ENCODE data around the gene NPAS3.

The NPAS3 gene

DNA sequence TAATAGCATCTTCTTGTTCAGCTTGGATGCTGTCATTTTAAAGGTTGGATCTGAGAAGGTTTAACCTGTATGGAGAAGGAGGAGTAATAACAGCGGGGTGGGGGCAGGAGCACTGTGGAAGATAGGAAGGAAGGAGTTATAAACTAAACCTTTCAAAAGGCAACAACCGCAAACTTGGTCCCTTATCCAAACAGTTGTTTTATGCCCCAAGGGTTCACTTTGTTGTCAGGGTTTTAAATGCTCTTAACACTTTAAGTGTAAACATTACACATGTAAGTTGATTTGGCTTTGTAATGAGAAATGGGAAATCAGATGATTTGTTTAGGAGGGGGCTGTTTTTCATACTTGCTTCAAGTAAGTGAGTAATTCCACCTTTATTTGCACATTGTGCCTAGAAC, 3.0 kb downstream of the NPAS3 start (continued):
- TF ChIP-seq ZNF221 (tag by site-specific recombination; IDR thresholded peaks at IDR 0.05; ENCODE audit: borderline replicate concordance), result no peak
- TF ChIP-seq ZNF37A (tag by site-specific recombination; IDR thresholded peaks at IDR 0.05), result no peak

DNA sequence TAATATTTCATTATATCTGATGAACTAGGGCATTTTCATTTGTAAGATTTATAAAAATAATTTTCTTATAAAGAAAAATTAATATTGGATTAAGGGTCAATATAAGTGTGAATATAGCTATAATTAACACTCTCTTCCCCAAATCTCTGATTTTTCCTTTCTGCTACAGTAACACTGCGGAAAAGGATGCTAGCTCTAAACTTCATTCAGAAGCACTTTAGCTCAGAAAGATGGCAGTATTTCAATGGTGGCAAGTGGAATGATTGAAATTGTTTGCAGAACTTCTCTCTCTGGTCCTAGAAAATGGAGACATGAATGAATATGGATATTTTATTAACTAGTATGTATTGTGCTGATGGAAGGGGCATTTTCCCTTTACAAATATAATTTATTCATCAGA, 8.4 kb downstream of the NPAS3 start:
- CTCF ChIA-PET, result no interaction called here

DNA sequence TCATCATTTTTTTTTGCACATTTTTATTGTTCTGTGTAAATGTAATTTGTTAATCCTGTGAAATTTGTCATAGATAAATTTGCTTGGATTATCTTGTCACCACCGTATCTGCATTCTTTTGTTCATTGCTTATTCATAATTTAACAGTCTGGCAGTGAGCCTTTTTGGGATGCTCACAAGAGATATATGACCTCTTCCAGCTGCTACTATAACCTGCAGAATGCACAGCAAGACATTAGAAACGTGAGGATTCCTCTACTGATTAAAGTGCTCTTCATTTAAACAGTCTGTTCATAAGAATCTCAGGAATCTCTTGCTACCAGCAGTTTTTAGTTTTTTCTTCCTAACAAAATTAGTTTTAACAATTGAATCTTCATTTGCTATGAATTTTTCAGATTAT, 9.1 kb downstream of the NPAS3 start:
- ChIA-PET CTCF (no interaction called here), POLR2A (no interaction called here)
- Histone ChIP-seq H3K4me1 (ENCODE audit: control insufficient read depth, insufficient read depth, low read length) (peaks cover 3% of the 10 kb centered on the region), H3K36me3 (ENCODE audit: control insufficient read depth in 2 of 2, insufficient read depth in 1 of 2, low read length in 2 of 2) (no peaks in the 10 kb centered on the region; a peak in 1 of 3 replicates), H3K27ac (ENCODE audit: extremely low read depth, low read depth, low read length) (no peak overlapping the region), H3K9me3 (ENCODE audit: control insufficient read depth, insufficient read depth, low read depth, low read length) (no peaks in the 10 kb centered on the region), H3K4me3 (ENCODE audit: low read depth, low read length) (no peak overlapping the region)
- TF ChIP-seq, protein P1, sequence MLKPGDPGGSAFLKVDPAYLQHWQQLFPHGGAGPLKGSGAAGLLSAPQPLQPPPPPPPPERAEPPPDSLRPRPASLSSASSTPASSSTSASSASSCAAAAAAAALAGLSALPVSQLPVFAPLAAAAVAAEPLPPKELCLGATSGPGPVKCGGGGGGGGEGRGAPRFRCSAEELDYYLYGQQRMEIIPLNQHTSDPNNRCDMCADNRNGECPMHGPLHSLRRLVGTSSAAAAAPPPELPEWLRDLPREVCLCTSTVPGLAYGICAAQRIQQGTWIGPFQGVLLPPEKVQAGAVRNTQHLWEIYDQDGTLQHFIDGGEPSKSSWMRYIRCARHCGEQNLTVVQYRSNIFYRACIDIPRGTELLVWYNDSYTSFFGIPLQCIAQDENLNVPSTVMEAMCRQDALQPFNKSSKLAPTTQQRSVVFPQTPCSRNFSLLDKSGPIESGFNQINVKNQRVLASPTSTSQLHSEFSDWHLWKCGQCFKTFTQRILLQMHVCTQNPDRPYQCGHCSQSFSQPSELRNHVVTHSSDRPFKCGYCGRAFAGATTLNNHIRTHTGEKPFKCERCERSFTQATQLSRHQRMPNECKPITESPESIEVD (tag by site-specific recombination; IDR thresholded peaks at IDR 0.05), result peak; percentile 48; the same call in 1 of the 2 replicates
- TF ChIP-seq, protein P2, sequence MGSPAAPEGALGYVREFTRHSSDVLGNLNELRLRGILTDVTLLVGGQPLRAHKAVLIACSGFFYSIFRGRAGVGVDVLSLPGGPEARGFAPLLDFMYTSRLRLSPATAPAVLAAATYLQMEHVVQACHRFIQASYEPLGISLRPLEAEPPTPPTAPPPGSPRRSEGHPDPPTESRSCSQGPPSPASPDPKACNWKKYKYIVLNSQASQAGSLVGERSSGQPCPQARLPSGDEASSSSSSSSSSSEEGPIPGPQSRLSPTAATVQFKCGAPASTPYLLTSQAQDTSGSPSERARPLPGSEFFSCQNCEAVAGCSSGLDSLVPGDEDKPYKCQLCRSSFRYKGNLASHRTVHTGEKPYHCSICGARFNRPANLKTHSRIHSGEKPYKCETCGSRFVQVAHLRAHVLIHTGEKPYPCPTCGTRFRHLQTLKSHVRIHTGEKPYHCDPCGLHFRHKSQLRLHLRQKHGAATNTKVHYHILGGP (tag by site-specific recombination; IDR thresholded peaks at IDR 0.05), result no peak
- TF ChIP-seq OSR2 (tag by site-specific recombination; IDR thresholded peaks at IDR 0.05) (0 out of 2 replicates have a peak, but pooled peaks have one; percentile 13), ZNF311 (tag by site-specific recombination; IDR thresholded peaks at IDR 0.05; ENCODE audit: borderline replicate concordance) (no peak), FEZF1 (tag by site-specific recombination; IDR thresholded peaks at IDR 0.05) (peak; percentile 79)

More for the DNA sequence above, 8.4 kb downstream of the NPAS3 start:
- Histone ChIP-seq H3K4me3 (ENCODE audit: low read depth, low read length) (no peak overlapping the region), H3K36me3 (ENCODE audit: control insufficient read depth in 2 of 2, insufficient read depth in 1 of 2, low read length in 2 of 2) (no peaks in the 10 kb centered on the region), H3K27ac (ENCODE audit: extremely low read depth, low read depth, low read length) (no peak overlapping the region), H3K9me3 (ENCODE audit: control insufficient read depth, insufficient read depth, low read depth, low read length) (no peaks in the 10 kb centered on the region), H3K4me1 (ENCODE audit: control insufficient read depth, insufficient read depth, low read length) (peaks cover 8% of the 10 kb centered on the region)
- POLR2A ChIA-PET, result no interaction called here
- TF ChIP-seq PRDM1 (tag by site-specific recombination; IDR thresholded peaks at IDR 0.05) (no peak), ZNF335 (tag by site-specific recombination; conservative IDR thresholded peaks at IDR 0.05) (no peak)
- TF ChIP-seq, protein P3, sequence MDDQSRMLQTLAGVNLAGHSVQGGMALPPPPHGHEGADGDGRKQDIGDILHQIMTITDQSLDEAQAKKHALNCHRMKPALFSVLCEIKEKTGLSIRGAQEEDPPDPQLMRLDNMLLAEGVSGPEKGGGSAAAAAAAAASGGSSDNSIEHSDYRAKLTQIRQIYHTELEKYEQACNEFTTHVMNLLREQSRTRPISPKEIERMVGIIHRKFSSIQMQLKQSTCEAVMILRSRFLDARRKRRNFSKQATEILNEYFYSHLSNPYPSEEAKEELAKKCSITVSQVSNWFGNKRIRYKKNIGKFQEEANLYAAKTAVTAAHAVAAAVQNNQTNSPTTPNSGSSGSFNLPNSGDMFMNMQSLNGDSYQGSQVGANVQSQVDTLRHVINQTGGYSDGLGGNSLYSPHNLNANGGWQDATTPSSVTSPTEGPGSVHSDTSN (CRISPR knock-in tag; IDR thresholded peaks at IDR 0.05), result no peak

DNA sequence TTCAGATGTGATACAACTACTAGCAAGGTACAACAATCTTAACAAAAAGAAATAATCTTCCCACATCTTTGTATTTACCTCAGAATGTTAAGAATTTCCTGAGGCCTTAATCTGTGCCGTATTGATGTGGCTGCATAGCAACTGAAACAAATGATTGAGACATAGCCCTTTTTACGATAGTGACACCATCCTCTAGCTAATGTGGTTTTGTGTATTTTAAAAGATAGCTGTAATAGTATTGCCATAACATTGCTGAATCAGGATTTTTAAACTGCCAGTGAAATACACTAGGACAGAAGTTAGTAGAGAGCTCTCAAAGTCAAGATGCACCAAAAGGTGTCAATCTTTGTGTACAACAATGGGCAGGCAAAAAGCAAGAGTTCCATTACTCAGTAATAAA, 11.9 kb downstream of the NPAS3 start:
- H3K27ac ChIP-seq (ENCODE audit: extremely low read depth, low read depth, low read length), result no peak overlapping the region
- H3K4me1 ChIP-seq (ENCODE audit: control insufficient read depth, insufficient read depth, low read length), result peaks cover 3% of the 10 kb centered on the region
- CTCF ChIA-PET, result no interaction called here
- H3K4me3 ChIP-seq (ENCODE audit: low read depth, low read length), result no peak overlapping the region
- TF ChIP-seq ZNF169 (tag by site-specific recombination; IDR thresholded peaks at IDR 0.05), result no peak
- TF ChIP-seq GLI4 (tag by site-specific recombination; IDR thresholded peaks at IDR 0.05), result no peak
- no peak for TF ChIP-seq ZNF776 (tag by site-specific recombination; IDR thresholded peaks at IDR 0.05; ENCODE audit: borderline replicate concordance)
- TF ChIP-seq, protein P4, sequence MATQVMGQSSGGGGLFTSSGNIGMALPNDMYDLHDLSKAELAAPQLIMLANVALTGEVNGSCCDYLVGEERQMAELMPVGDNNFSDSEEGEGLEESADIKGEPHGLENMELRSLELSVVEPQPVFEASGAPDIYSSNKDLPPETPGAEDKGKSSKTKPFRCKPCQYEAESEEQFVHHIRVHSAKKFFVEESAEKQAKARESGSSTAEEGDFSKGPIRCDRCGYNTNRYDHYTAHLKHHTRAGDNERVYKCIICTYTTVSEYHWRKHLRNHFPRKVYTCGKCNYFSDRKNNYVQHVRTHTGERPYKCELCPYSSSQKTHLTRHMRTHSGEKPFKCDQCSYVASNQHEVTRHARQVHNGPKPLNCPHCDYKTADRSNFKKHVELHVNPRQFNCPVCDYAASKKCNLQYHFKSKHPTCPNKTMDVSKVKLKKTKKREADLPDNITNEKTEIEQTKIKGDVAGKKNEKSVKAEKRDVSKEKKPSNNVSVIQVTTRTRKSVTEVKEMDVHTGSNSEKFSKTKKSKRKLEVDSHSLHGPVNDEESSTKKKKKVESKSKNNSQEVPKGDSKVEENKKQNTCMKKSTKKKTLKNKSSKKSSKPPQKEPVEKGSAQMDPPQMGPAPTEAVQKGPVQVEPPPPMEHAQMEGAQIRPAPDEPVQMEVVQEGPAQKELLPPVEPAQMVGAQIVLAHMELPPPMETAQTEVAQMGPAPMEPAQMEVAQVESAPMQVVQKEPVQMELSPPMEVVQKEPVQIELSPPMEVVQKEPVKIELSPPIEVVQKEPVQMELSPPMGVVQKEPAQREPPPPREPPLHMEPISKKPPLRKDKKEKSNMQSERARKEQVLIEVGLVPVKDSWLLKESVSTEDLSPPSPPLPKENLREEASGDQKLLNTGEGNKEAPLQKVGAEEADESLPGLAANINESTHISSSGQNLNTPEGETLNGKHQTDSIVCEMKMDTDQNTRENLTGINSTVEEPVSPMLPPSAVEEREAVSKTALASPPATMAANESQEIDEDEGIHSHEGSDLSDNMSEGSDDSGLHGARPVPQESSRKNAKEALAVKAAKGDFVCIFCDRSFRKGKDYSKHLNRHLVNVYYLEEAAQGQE (tag by site-specific recombination; IDR thresholded peaks at IDR 0.05), result no peak
- no peak for TF ChIP-seq ZNF792 (tag by site-specific recombination; IDR thresholded peaks at IDR 0.05)
- TF ChIP-seq, protein P5, sequence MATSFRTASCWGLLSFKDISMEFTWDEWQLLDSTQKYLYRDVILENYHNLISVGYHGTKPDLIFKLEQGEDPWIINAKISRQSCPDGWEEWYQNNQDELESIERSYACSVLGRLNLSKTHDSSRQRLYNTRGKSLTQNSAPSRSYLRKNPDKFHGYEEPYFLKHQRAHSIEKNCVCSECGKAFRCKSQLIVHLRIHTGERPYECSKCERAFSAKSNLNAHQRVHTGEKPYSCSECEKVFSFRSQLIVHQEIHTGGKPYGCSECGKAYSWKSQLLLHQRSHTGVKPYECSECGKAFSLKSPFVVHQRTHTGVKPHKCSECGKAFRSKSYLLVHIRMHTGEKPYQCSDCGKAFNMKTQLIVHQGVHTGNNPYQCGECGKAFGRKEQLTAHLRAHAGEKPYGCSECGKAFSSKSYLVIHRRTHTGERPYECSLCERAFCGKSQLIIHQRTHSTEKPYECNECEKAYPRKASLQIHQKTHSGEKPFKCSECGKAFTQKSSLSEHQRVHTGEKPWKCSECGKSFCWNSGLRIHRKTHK (tag by site-specific recombination; IDR thresholded peaks at IDR 0.05), result no peak
- TF ChIP-seq, protein P6, sequence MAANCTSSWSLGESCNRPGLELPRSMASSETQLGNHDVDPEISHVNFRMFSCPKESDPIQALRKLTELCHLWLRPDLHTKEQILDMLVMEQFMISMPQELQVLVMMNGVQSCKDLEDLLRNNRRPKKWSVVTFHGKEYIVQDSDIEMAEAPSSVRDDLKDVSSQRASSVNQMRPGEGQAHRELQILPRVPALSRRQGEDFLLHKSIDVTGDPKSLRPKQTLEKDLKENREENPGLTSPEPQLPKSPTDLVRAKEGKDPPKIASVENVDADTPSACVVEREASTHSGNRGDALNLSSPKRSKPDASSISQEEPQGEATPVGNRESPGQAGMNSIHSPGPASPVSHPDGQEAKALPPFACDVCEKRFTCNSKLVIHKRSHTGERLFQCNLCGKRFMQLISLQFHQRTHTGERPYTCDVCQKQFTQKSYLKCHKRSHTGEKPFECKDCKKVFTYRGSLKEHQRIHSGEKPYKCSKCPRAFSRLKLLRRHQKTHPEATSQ (tag by site-specific recombination; IDR thresholded peaks at IDR 0.05), result no peak
- H3K9me3 ChIP-seq (ENCODE audit: control insufficient read depth, insufficient read depth, low read depth, low read length), result no peaks in the 10 kb centered on the region
- no peaks in the 10 kb centered on the region; a peak in 1 of 3 replicates for H3K36me3 ChIP-seq (ENCODE audit: control insufficient read depth in 2 of 2, insufficient read depth in 1 of 2, low read length in 2 of 2)
- POLR2A ChIA-PET, result no interaction called here
